Smooth muscle cell (in vitro differentiated cells): ENCODE measurements around the gene GUCY1B1. TPM values are rescaled to one million over a fixed set of nuclear protein-coding genes. Genes with fewer than 3 reads are reported as not detected.

ENCODE experiments used
- DNase-seq: peaks from one replicate; lab custom pipeline; 2025; ENCODE audit not compliant: unreplicated experiment; lab: John Stamatoyannopoulos, UW
- H2AFZ ChIP-seq: fragments of 200-600 bp; sonication (generic); 2 replicates; pipeline ENCODE4 v1.6.0; 2016; ENCODE audit warnings: antibody characterized with exemption, low read depth, mild to moderate bottlenecking
- H3F3A ChIP-seq: fragments of 200-600 bp; sonication (generic); 2 replicates; pipeline ENCODE4 v1.6.0; 2017; ENCODE audit warnings: antibody characterized with exemption, low read depth
- H3K27ac ChIP-seq: fragments of 200-600 bp; sonication (generic); 2 replicates; pipeline ENCODE4 v1.5.1; 2016; ENCODE audit warnings: low read depth, mild to moderate bottlenecking
- H3K27me3 ChIP-seq: fragments of 200-600 bp; sonication (generic); 2 replicates; pipeline ENCODE4 v1.6.1; 2016; ENCODE audit warnings: low read depth, mild to moderate bottlenecking
- H3K36me3 ChIP-seq: fragments of 200-600 bp; sonication (generic); 2 replicates; pipeline ENCODE4 v1.5.1; 2016; ENCODE audit warnings: low read depth
- H3K4me1 ChIP-seq: fragments of 200-600 bp; sonication (generic); 2 replicates; pipeline ENCODE4 v1.5.1; 2016; ENCODE audit warnings: low read depth
- H3K4me2 ChIP-seq: fragments of 200-600 bp; sonication (generic); 2 replicates; pipeline ENCODE4 v1.6.0; 2016; ENCODE audit warnings: mild to moderate bottlenecking
- H3K4me3 ChIP-seq: fragments of 200-600 bp; sonication (generic); 2 replicates; pipeline ENCODE4 v1.5.1; 2016; ENCODE audit warnings: mild to moderate bottlenecking
- H3K79me2 ChIP-seq: fragments of 200-600 bp; sonication (generic); 2 replicates; pipeline ENCODE4 v1.6.0; 2016; ENCODE audit warnings: low read depth, mild to moderate bottlenecking
- H3K9ac ChIP-seq: fragments of 200-600 bp; sonication (generic); 2 replicates; pipeline ENCODE4 v1.6.0; 2016; ENCODE audit warnings: low read depth
- H3K9me3 ChIP-seq: fragments of 200-600 bp; sonication (generic); replicated peaks from 2 replicates; pipeline ENCODE4 v1.5.1; 2016; ENCODE audit warnings: low read depth
- H4K20me1 ChIP-seq: fragments of 200-600 bp; sonication (generic); 2 replicates; pipeline ENCODE4 v1.6.0; 2016; ENCODE audit warnings: low read depth
- WGBS: methylation state at CpG from one replicate; pipeline ENCODE4 v1.1.7; 2016; ENCODE audit warnings: low lambda C conversion rate; 5-methylcytosine and 5-hydroxymethylcytosine counted together
- polyA plus RNA-seq: library from polyadenylated mRNA; unstranded; fragments of >200 nt; fragmentation: Nextera tagmentation; extraction: Ambion mirVana; gene quantifications from 2 replicates; pipeline ENCODE4 v1.2.1, GENCODE V29; 2016
- total RNA-seq: library from RNA; depleted of rRNA; stranded (reverse); fragments of >200 nt; gene quantifications from 2 replicates; pipeline ENCODE4 v1.2.3, GENCODE V29; 2014
- TF ChIP-seq, protein P1 (sequence below): fragments of 200-600 bp; sonication (generic); IDR thresholded peaks from 2 replicates; pipeline ENCODE4 v1.5.1; 2017; ENCODE audit warnings: borderline replicate concordance, mild to moderate bottlenecking, antibody characterized with exemption; ENCODE audit not compliant: insufficient read depth, poor library complexity, severe bottlenecking

Gene GUCY1B1
- total and polyA plus RNA-seq, 2 experiments from 2014 or later = 26.7 to 32.2 TPM

DNA sequence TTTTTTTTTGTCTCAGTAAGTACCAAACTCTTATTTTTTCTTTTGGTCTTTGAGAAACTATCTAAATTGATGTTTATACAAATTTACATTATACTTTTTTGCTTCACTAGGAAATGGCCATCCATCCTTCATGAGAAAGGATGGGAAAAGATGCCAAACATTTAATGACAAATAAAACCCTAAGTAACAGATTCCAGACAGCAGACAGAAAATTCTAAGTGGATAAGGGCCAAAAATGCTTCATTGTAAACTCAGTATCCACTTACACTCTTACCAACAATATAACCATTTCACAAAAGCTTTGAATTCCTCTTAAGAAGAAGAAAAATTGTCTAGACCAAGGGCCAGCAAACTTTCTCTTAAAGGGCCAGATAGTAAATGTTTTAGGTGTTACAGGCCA lies 3.5 kb downstream of the GUCY1B1 start:
- TF ChIP-seq, protein P1, sequence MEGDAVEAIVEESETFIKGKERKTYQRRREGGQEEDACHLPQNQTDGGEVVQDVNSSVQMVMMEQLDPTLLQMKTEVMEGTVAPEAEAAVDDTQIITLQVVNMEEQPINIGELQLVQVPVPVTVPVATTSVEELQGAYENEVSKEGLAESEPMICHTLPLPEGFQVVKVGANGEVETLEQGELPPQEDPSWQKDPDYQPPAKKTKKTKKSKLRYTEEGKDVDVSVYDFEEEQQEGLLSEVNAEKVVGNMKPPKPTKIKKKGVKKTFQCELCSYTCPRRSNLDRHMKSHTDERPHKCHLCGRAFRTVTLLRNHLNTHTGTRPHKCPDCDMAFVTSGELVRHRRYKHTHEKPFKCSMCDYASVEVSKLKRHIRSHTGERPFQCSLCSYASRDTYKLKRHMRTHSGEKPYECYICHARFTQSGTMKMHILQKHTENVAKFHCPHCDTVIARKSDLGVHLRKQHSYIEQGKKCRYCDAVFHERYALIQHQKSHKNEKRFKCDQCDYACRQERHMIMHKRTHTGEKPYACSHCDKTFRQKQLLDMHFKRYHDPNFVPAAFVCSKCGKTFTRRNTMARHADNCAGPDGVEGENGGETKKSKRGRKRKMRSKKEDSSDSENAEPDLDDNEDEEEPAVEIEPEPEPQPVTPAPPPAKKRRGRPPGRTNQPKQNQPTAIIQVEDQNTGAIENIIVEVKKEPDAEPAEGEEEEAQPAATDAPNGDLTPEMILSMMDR = no peak
- Histone ChIP-seq H3K27ac (no peak overlapping the region), H3K36me3 (no peaks in the 10 kb centered on the region), H3K4me1 (peaks cover 13% of the 10 kb centered on the region), H3K79me2 (no peaks in the 10 kb centered on the region), H2AFZ (no peak overlapping the region), H3K27me3 (no peaks in the 10 kb centered on the region), H3K4me2 (no peak overlapping the region), H4K20me1 (no peaks in the 10 kb centered on the region), H3K4me3 (no peak overlapping the region), H3K9me3 (no peaks in the 10 kb centered on the region), H3F3A (peaks cover 11% of the 10 kb centered on the region), H3K9ac (no peak overlapping the region)
- no peak for DNase-seq

DNA sequence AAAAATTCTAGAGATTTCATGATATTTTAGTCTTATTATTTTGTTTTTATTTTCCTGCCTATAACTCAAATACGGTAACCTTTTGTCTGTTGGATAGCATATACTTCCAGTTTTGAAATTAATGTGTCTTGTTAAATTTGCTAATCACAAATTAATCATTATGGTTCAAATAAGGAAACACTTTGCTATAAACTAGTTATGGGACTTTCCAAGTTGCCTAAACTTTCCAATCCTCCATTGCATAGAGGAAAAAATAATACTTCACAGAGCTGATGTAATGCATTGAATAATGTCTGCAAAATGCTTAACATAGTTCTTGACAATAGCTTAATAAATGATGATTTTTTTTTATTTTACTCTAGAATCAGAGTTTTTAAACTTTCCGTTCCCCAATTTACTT lies 4.7 kb downstream of the GUCY1B1 start:
- H3K36me3 ChIP-seq = no peaks in the 10 kb centered on the region
- H3F3A ChIP-seq = peaks cover 4% of the 10 kb centered on the region
- H3K4me3 ChIP-seq = no peak overlapping the region
- no peak overlapping the region for H3K9ac ChIP-seq
- TF ChIP-seq, protein P1 = no peak
- peaks cover 13% of the 10 kb centered on the region for H3K4me1 ChIP-seq
- 98% methylated on average over 2 of the region's 2 CpGs for WGBS
- H3K4me2 ChIP-seq = no peak overlapping the region
- no peak overlapping the region for H2AFZ ChIP-seq
- H3K27ac ChIP-seq = no peak overlapping the region
- H3K9me3 ChIP-seq = no peaks in the 10 kb centered on the region
- no peaks in the 10 kb centered on the region for H3K79me2 ChIP-seq
- no peak for DNase-seq
- no peaks in the 10 kb centered on the region for H3K27me3 ChIP-seq
- H4K20me1 ChIP-seq = no peaks in the 10 kb centered on the region

DNA sequence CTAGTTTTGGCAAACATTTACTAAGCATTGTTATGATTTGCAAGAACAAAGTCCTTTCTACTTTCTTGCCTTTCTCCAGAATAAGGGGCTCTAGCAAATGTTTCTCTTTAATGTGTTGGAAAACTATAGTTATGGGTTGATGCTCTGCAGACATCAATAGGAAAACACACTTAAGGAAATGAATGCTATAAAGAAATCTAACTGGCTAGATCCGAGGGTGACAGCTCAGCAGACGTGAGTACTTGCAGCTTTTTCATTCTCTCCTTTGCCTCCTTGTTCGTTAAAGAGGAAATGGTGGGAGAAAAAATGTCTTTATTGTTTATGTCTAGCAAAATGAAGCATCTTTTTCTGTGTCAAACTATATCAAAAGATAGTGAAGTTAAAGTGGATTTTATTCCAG lies 6.3 kb downstream of the GUCY1B1 start:
- no peak for DNase-seq
- Histone ChIP-seq H3K4me1 (peaks cover 11% of the 10 kb centered on the region), H3K27me3 (no peaks in the 10 kb centered on the region), H2AFZ (no peak overlapping the region), H3K36me3 (no peaks in the 10 kb centered on the region), H3K4me2 (no peak overlapping the region), H3K27ac (no peak overlapping the region), H3K9me3 (no peaks in the 10 kb centered on the region), H3F3A (peaks cover 3% of the 10 kb centered on the region), H4K20me1 (no peaks in the 10 kb centered on the region), H3K4me3 (no peak overlapping the region), H3K9ac (no peak overlapping the region), H3K79me2 (no peaks in the 10 kb centered on the region)
- 79% methylated on average over 3 of the region's 3 CpGs for WGBS
- TF ChIP-seq, protein P1 = no peak

DNA sequence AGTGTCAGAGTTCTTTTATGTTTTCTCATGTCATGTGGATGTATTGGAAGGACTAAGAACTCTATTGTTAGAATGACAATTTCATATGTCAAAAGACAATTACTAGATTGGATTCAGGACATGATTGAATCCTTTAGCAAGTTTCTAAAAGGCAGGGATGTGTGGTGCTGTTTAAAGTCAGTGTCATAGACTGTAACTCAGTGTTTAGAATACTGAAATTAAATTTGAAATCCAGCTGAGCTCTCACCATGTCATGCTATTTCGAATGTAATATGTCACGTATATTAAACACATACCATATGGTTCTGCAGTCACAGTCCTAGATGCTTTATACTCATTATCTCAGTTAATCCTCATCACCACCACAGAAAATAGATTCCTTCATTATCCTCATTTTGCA lies 7.8 kb downstream of the GUCY1B1 start:
- Histone ChIP-seq H3K9me3 (no peaks in the 10 kb centered on the region), H4K20me1 (no peaks in the 10 kb centered on the region), H3K79me2 (no peaks in the 10 kb centered on the region), H3K27me3 (no peaks in the 10 kb centered on the region), H3F3A (no peaks in the 10 kb centered on the region), H3K4me1 (peaks cover 6% of the 10 kb centered on the region), H3K4me2 (no peak overlapping the region), H3K9ac (no peak overlapping the region), H3K27ac (no peak overlapping the region), H3K4me3 (no peak overlapping the region), H2AFZ (no peak overlapping the region), H3K36me3 (no peaks in the 10 kb centered on the region)
- TF ChIP-seq, protein P1 = no peak
- DNase-seq = no peak
- WGBS = 91% methylated on average over 2 of the region's 2 CpGs
